CD14-positive monocyte (primary cell): ENCODE data around the gene XPR1. TPM values are rescaled to one million over a fixed set of nuclear protein-coding genes. Genes with fewer than 3 reads are reported as not detected.
"Not testable (repeated sequence)": the region's sequence is repeated elsewhere in the genome, so short reads cannot be mapped to it uniquely, and the experiment has no call there.

Source experiments
- DNase-seq, 3 donors: peaks; one replicate each; pipeline ENCODE4 v3.0.0-alpha.2; 2011 to 2022
- H2AFZ ChIP-seq: 2 replicates; pipeline ENCODE4 v1.6.0; 2012; ENCODE audit warnings: mild to moderate bottlenecking, low read depth, low read length, inconsistent platforms; ENCODE audit not compliant: insufficient read depth, poor library complexity, severe bottlenecking
- H3K27ac ChIP-seq, 2 donors: 1 replicate in 1 of 2; 2 replicates in 1 of 2; pipeline ENCODE4 v1.5.1; 2012 to 2013; ENCODE audit warnings: low read length in 2 of 2, control low read depth in 1 of 2, inconsistent platforms in 1 of 2, low read depth in 1 of 2, mild to moderate bottlenecking in 1 of 2
- H3K27me3 ChIP-seq, 2 donors: one replicate each; pipeline versions ENCODE4 v1.6.0 to v1.6.1; 2011 to 2013; ENCODE audit warnings: low read length in 2 of 2; ENCODE audit not compliant: control insufficient read depth in 2 of 2, insufficient read depth in 2 of 2
- H3K36me3 ChIP-seq, 2 donors: replicated peaks in 1 of 2; 1 replicate in 1 of 2; 2 replicates in 1 of 2; pipeline versions ENCODE4 v1.5.1 to v1.6.1; 2012 to 2013; ENCODE audit warnings: low read length in 2 of 2, control low read depth in 1 of 2, inconsistent platforms in 1 of 2, mild to moderate bottlenecking in 1 of 2; ENCODE audit not compliant: insufficient read depth in 2 of 2, control insufficient read depth in 1 of 2
- H3K4me1 ChIP-seq, 2 donors: 1 replicate in 1 of 2; 2 replicates in 1 of 2; pipeline versions ENCODE4 v1.5.1 to v1.6.1; 2012 to 2013; ENCODE audit warnings: low read length in 2 of 2, control low read depth in 1 of 2, inconsistent platforms in 1 of 2, mild to moderate bottlenecking in 1 of 2, moderate library complexity in 1 of 2; ENCODE audit not compliant: insufficient read depth in 2 of 2, control insufficient read depth in 1 of 2
- H3K4me2 ChIP-seq: replicated peaks from 2 replicates; pipeline ENCODE3; 2012; ENCODE audit warnings: low read length, moderate library complexity, mild to moderate bottlenecking; ENCODE audit not compliant: poor library complexity, severe bottlenecking; ENCODE audit errors: extremely low read depth
- H3K4me3 ChIP-seq, 3 experiments: fragments of 200-600 bp in 1 of 3; sonication (generic) in 1 of 3; replicated peaks in 1 of 3; 1 replicate in 2 of 3; 2 replicates in 1 of 3; pipeline ENCODE4 v1.5.1; 2011 to 2013; ENCODE audit warnings: low read length in 3 of 3, mild to moderate bottlenecking in 3 of 3, control low read depth in 2 of 3, low read depth in 2 of 3, inconsistent platforms in 1 of 3, moderate library complexity in 1 of 3
- H3K79me2 ChIP-seq: 2 replicates; pipeline ENCODE4 v1.6.0; 2012; ENCODE audit warnings: mild to moderate bottlenecking, control low read depth, inconsistent platforms, low read length, moderate library complexity; ENCODE audit not compliant: insufficient read depth
- H3K9ac ChIP-seq: 2 replicates; pipeline ENCODE4 v1.6.0; 2017; ENCODE audit warnings: low read length, mild to moderate bottlenecking; ENCODE audit not compliant: insufficient read depth, poor library complexity, severe bottlenecking
- H3K9me3 ChIP-seq, 2 donors: replicated peaks in 1 of 2; 1 replicate in 1 of 2; 2 replicates in 1 of 2; pipeline versions ENCODE4 v1.5.1 to v1.6.1; 2012 to 2013; ENCODE audit warnings: low read length in 2 of 2, control low read depth in 1 of 2; ENCODE audit not compliant: control insufficient read depth in 1 of 2, insufficient read depth in 1 of 2
- H4K20me1 ChIP-seq: 2 replicates; pipeline ENCODE4 v1.6.0; 2012; ENCODE audit warnings: mild to moderate bottlenecking, low read length, control low read depth, moderate library complexity; ENCODE audit not compliant: insufficient read depth
- H3K27ac Mint-ChIP-seq, 7 donors: one replicate each; pipeline ENCODE4 v1.8.0; 2020; ENCODE audit warnings: mild to moderate bottlenecking in 7 of 7, mixed read lengths in 7 of 7, moderate library complexity in 6 of 7, inconsistent platforms in 2 of 7
- H3K27me3 Mint-ChIP-seq, 3 donors: one replicate each; pipeline ENCODE4 v1.8.0; 2021 to 2022; ENCODE audit warnings: low read depth in 3 of 3, mild to moderate bottlenecking in 3 of 3, mixed read lengths in 3 of 3, moderate library complexity in 3 of 3, inconsistent platforms in 1 of 3
- H3K36me3 Mint-ChIP-seq, 2 donors: one replicate each; pipeline ENCODE4 v1.8.0; 2020; ENCODE audit warnings: mixed read lengths in 2 of 2, inconsistent platforms in 1 of 2, mild to moderate bottlenecking in 1 of 2
- H3K4me1 Mint-ChIP-seq: one replicate; pipeline ENCODE4 v1.8.0; 2020; ENCODE audit warnings: mild to moderate bottlenecking, mixed read lengths
- H3K4me3 Mint-ChIP-seq, 2 donors: one replicate each; pipeline ENCODE4 v1.8.0; 2020; ENCODE audit warnings: mild to moderate bottlenecking in 2 of 2, mixed read lengths in 2 of 2, moderate library complexity in 1 of 2
- H3K9me3 Mint-ChIP-seq, 7 donors: one replicate each; pipeline ENCODE4 v1.8.0; 2020 to 2022; ENCODE audit warnings: mixed read lengths in 7 of 7, mild to moderate bottlenecking in 6 of 7, moderate library complexity in 6 of 7, inconsistent platforms in 2 of 7
- WGBS: methylation state at CpG from one replicate; pipeline ENCODE4 v1.1.5; 2013; ENCODE audit warnings: missing lambda C conversion rate; ENCODE audit not compliant: insufficient coverage; 5-methylcytosine and 5-hydroxymethylcytosine counted together
- intact Hi-C, 2 donors: fragments of 100-400 bp; cut with micrococcal nuclease; formaldehyde crosslinking; loops; one replicate each; pipeline versions ENCODE4 v1.15.0 to v1.15.1; 2023
- polyA plus RNA-seq, 3 donors: library from polyadenylated mRNA; depleted of rRNA in 1 of 3; unstranded in 2 of 3; stranded (reverse) in 1 of 3; fragments of 300-500 nt in 2 of 3; fragments of >200 nt in 1 of 3; fragmentation: Illumina TruSeq in 2 of 3; gene quantifications; 1 replicate in 2 of 3; 2 replicates in 1 of 3; pipeline ENCODE4 v1.2.3, GENCODE V29; 2012 to 2021
- TF ChIP-seq, protein P1 (sequence below): fragments of 200-600 bp; IDR thresholded peaks from one replicate; pipeline ENCODE4 v1.8.0; 2022; ENCODE audit warnings: antibody characterized with exemption, mild to moderate bottlenecking

XPR1 gene
- polyA plus RNA-seq, 3 donors = 4.7 to 12.5 (median 8.7) TPM

DNA sequence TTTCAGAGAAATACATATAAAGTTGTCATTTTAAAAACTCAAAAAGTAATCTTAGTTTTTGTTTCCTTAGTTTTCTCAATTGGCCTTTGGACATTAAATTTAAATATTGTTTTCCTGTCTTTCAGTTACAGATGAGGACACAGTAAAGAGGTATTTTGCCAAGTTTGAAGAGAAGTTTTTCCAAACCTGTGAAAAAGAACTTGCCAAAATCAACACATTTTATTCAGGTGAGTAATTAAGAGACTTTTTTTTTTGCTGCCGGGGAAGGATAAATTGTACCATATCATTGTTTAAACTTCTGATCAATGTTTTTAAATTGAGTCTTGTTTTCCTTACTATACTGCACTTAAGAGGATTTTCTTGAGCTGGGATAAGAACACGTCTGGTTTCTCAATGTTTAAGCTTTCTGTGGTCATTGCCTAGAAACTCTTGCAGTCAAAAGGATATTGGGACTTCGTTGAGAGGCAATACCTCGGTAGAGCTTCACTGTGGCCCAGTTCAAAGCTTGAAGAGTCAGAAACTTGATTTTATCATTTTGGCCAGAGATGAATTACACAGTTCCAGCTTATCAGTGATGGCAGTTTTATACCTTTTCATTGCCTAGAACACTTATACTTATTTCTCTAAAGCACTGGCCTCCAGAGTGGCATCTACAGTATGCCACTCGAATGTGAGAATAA lies 155.9 kb downstream of the XPR1 start:
- Mint-ChIP-seq H3K36me3 (peaks cover 15 to 18% of the 10 kb centered on the region in 2 donors), H3K9me3 (no peaks in the 10 kb centered on the region), H3K4me3 (no peak overlapping the region), H3K4me1 (peaks cover 8% of the 10 kb centered on the region), H3K27me3 (no peaks in the 10 kb centered on the region), H3K27ac (no peak overlapping the region)
- peaks cover 8% of the 10 kb centered on the region for H4K20me1 ChIP-seq
- peaks cover 0 to 4% of the 10 kb centered on the region in 2 donors for H3K36me3 ChIP-seq
- DNase-seq = no peak
- H3K4me1 ChIP-seq = peaks cover 7 to 9% of the 10 kb centered on the region in 2 donors
- no peaks in the 10 kb centered on the region for H3K27me3 ChIP-seq
- TF ChIP-seq, protein P1, sequence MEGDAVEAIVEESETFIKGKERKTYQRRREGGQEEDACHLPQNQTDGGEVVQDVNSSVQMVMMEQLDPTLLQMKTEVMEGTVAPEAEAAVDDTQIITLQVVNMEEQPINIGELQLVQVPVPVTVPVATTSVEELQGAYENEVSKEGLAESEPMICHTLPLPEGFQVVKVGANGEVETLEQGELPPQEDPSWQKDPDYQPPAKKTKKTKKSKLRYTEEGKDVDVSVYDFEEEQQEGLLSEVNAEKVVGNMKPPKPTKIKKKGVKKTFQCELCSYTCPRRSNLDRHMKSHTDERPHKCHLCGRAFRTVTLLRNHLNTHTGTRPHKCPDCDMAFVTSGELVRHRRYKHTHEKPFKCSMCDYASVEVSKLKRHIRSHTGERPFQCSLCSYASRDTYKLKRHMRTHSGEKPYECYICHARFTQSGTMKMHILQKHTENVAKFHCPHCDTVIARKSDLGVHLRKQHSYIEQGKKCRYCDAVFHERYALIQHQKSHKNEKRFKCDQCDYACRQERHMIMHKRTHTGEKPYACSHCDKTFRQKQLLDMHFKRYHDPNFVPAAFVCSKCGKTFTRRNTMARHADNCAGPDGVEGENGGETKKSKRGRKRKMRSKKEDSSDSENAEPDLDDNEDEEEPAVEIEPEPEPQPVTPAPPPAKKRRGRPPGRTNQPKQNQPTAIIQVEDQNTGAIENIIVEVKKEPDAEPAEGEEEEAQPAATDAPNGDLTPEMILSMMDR = no peak
- no peak overlapping the region for H3K4me2 ChIP-seq
- no peaks in the 10 kb centered on the region for H3K79me2 ChIP-seq
- no peaks in the 10 kb centered on the region for H3K9me3 ChIP-seq
- no peak overlapping the region for H2AFZ ChIP-seq
- H3K9ac ChIP-seq = no peak overlapping the region
- H3K27ac ChIP-seq = no peak overlapping the region
- no peak overlapping the region for H3K4me3 ChIP-seq
- intact Hi-C loops = no loop called here
- WGBS = 94% methylated on average over 3 of the region's 5 CpGs

DNA sequence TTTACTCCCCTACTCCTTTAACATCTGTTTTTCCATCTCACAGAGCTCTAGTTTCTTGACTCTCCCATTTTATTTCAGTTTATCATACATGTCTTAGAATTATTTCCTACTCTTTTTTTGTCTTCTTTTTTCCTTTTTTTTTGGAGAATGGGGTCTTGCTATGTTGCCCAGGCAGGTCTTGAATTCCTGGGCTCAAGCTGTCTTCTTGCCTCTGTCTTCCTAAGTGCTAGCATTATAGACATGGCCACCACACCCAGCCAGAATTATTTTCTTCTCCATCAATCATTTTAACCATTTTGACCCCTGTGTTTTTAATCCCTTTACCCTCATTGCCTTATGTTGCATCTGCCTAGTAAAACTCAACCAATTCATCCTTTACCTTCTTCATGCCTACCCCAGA lies 157.6 kb downstream of the XPR1 start:
- Histone ChIP-seq H3K27me3 (no peaks in the 10 kb centered on the region), H3K4me3 (no peak overlapping the region), H3K79me2 (no peaks in the 10 kb centered on the region), H3K4me1 (peaks cover 9 to 14% of the 10 kb centered on the region in 2 donors), H2AFZ (no peak overlapping the region), H3K36me3 (peaks cover 0 to 4% of the 10 kb centered on the region in 2 donors), H3K4me2 (no peak overlapping the region), H3K9ac (no peak overlapping the region), H4K20me1 (no peaks in the 10 kb centered on the region), H3K27ac (no peak overlapping the region), H3K9me3 (no peaks in the 10 kb centered on the region)
- TF ChIP-seq, protein P1 = no peak
- Mint-ChIP-seq H3K9me3 (no peaks in the 10 kb centered on the region), H3K27ac (no peak overlapping the region), H3K4me1 (peaks cover 14% of the 10 kb centered on the region), H3K27me3 (no peaks in the 10 kb centered on the region), H3K4me3 (no peak overlapping the region), H3K36me3 (peaks cover 15 to 18% of the 10 kb centered on the region in 2 donors)
- no peak for DNase-seq
- intact Hi-C loops = no loop called here

DNA sequence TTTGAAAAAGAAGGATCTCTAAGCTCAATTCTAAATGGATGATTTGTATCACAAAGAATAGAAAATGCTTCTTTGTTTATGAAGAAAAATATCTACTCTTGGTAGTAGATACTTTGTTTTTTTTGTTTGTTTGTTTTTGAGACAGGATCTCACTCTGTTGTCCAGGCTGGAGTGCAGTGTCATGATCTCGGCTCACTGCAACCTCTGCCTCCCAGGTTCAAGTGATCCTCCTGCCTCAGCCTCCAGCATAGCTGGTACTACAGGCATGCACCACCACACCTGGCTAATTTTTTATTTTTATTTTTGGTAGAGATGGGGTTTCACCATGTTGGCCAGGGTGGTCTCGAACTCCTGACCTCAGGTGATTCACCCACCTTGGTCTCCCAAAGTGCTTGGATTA lies 159.3 kb downstream of the XPR1 start:
- H3K9me3 Mint-ChIP-seq, H3K4me3 Mint-ChIP-seq, H3K9me3 ChIP-seq, H4K20me1 ChIP-seq, H2AFZ ChIP-seq, H3K27ac ChIP-seq, H3K36me3 ChIP-seq, H3K27me3 ChIP-seq, intact Hi-C loops, H3K27me3 Mint-ChIP-seq, H3K27ac Mint-ChIP-seq, H3K9ac ChIP-seq, DNase-seq, H3K4me2 ChIP-seq, H3K79me2 ChIP-seq, H3K4me3 ChIP-seq: not testable (repeated sequence)
- Mint-ChIP-seq H3K4me1 (peaks cover 14% of the 10 kb centered on the region), H3K36me3 (peaks cover 15 to 17% of the 10 kb centered on the region in 2 donors)
- whole genome bisulfite sequencing = 100% methylated on average over 1 of the region's 2 CpGs
- H3K4me1 ChIP-seq = peaks cover 9 to 14% of the 10 kb centered on the region in 2 donors
